HCT116 (cell line): ENCODE measurements around the gene LMLN. TPM values are rescaled to one million over a fixed set of nuclear protein-coding genes. Genes with fewer than 3 reads are reported as not detected.

ENCODE experiments used
- ATAC-seq: fragments of 200-7000 bp; cut with Tn5 transposase; 2 replicates; pipeline ENCODE4 v1.9.1; 2020; ENCODE audit warnings: mild to moderate bottlenecking, moderate library complexity
- BruUV-seq: library from RNA; stranded (reverse); fragments of 400-500 nt; replicated peaks from 2 replicates; lab custom pipeline; 2021; lab: Mats Ljungman, UMichigan
- CTCF ChIA-PET: fragments of 300-600 bp; sonication (Branson Sonifier 250); formaldehyde crosslinking; loops from one replicate; lab custom pipeline; 2021; ENCODE audit warnings: antibody characterized with exemption; lab: Charles Lee
- POLR2A ChIA-PET: fragments of 300-600, 350-600 bp; sonication (Branson Sonifier 250); formaldehyde crosslinking; loops from one replicate; lab custom pipeline; 2021; ENCODE audit warnings: antibody characterized with exemption; lab: Charles Lee
- RAD21 ChIA-PET, 2 experiments: fragments of 300-600 bp; sonication (Branson Sonifier 250); formaldehyde crosslinking; loops; one replicate each; lab custom pipeline; 2023; ENCODE audit warnings: low total read pairs in 2 of 2; ENCODE audit not compliant: uncharacterized antibody in 2 of 2, unreplicated experiment in 2 of 2, low non-redundant PET in 1 of 2; lab: Charles Lee
- DNase-seq: peaks from one replicate; pipeline ENCODE4 v3.0.0-alpha.2; 2010; ENCODE audit warnings: low read depth, low spot score
- H2AFZ ChIP-seq: fragments of 200-600 bp; shearing (Covaris generic), sonication (generic); 2 replicates; pipeline ENCODE4 v1.6.1; 2017; ENCODE audit warnings: low read depth, mixed run types, mixed read lengths, antibody characterized with exemption, low read length; ENCODE audit not compliant: poor library complexity, severe bottlenecking
- H3K27ac ChIP-seq: 2 replicates; pipeline ENCODE4 v1.5.1; 2012; ENCODE audit warnings: low read depth, low read length
- H3K27me3 ChIP-seq: fragments of 200-600 bp; sonication (generic); 2 replicates; pipeline ENCODE4 v1.6.1; 2016; ENCODE audit warnings: mixed run types, low read length, mixed read lengths; ENCODE audit not compliant: insufficient read depth
- H3K36me3 ChIP-seq, 2 experiments: fragments of 200-500 bp in 1 of 2; fragments of 200-600 bp in 1 of 2; sonication (Bioruptor generic) in 1 of 2; sonication (generic) in 1 of 2; 2 replicates each; pipeline versions ENCODE4 v1.5.1 to v1.6.1; 2014 to 2016; ENCODE audit warnings: low read length in 2 of 2, inconsistent platforms in 1 of 2, mixed read lengths in 1 of 2, mixed run types in 1 of 2; ENCODE audit not compliant: insufficient read depth in 2 of 2, control insufficient read depth in 1 of 2
- H3K4me1 ChIP-seq, 2 experiments: fragments of 200-600 bp in 1 of 2; sonication (generic) in 1 of 2; 2 replicates each; pipeline versions ENCODE4 v1.5.1 to v1.6.1; 2012 to 2017; ENCODE audit warnings: low read length in 2 of 2, inconsistent platforms in 1 of 2, mild to moderate bottlenecking in 1 of 2, mixed read lengths in 1 of 2, mixed run types in 1 of 2, moderate library complexity in 1 of 2; ENCODE audit not compliant: insufficient read depth in 2 of 2, control insufficient read depth in 1 of 2
- H3K4me2 ChIP-seq: fragments of 200-600 bp; sonication (generic); 2 replicates; pipeline ENCODE4 v1.6.1; 2017; ENCODE audit warnings: mixed run types, low read length, mixed read lengths
- H3K4me3 ChIP-seq, 2 experiments: fragments of 200-600 bp in 1 of 2; sonication (generic) in 1 of 2; replicated peaks in 1 of 2; 2 replicates each; pipeline ENCODE4 v1.5.1; 2011 to 2016; ENCODE audit warnings: low read length in 2 of 2, control low read depth in 1 of 2, low read depth in 1 of 2, mild to moderate bottlenecking in 1 of 2, mixed read lengths in 1 of 2, mixed run types in 1 of 2
- H3K79me2 ChIP-seq: fragments of 200-600 bp; sonication (generic); 2 replicates; pipeline ENCODE4 v1.6.1; 2017; ENCODE audit warnings: mild to moderate bottlenecking, mixed run types, low read length, moderate library complexity, mixed read lengths; ENCODE audit not compliant: insufficient read depth
- H3K9ac ChIP-seq: fragments of 200-600 bp; sonication (generic); 2 replicates; pipeline ENCODE4 v1.6.1; 2016; ENCODE audit warnings: low read length, mixed read lengths
- H3K9me2 ChIP-seq: fragments of 200-600 bp; sonication (generic), shearing (Covaris generic); 2 replicates; pipeline ENCODE4 v1.6.1; 2017; ENCODE audit warnings: mixed run types, mild to moderate bottlenecking, moderate library complexity; ENCODE audit not compliant: insufficient read depth
- H3K9me3 ChIP-seq, 2 experiments: fragments of 200-500 bp in 1 of 2; fragments of 200-600 bp in 1 of 2; sonication (Bioruptor generic) in 1 of 2; sonication (generic) in 1 of 2; 2 replicates each; pipeline ENCODE4 v1.6.1; 2014 to 2017; ENCODE audit warnings: low read length in 2 of 2, mixed read lengths in 2 of 2, inconsistent platforms in 1 of 2, low read depth in 1 of 2, mild to moderate bottlenecking in 1 of 2, mixed run types in 1 of 2, moderate library complexity in 1 of 2; ENCODE audit not compliant: control insufficient read depth in 1 of 2, insufficient read depth in 1 of 2
- H4K20me1 ChIP-seq: fragments of 200-600 bp; sonication (generic), shearing (Covaris generic); 2 replicates; pipeline ENCODE4 v1.6.1; 2017; ENCODE audit warnings: mixed run types, mild to moderate bottlenecking, moderate library complexity; ENCODE audit not compliant: insufficient read depth
- CTCF ChIP-seq, 3 experiments: fragments of 200-600 bp in 1 of 3; sonication (generic) in 1 of 3; IDR thresholded peaks in 2 of 3; conservative IDR thresholded peaks in 1 of 3; 2 replicates each; pipeline ENCODE4 v1.5.1; 2012 to 2017; ENCODE audit warnings: low read depth in 2 of 3, low read length in 2 of 3, antibody characterized with exemption in 1 of 3, borderline replicate concordance in 1 of 3, control low read depth in 1 of 3, mild to moderate bottlenecking in 1 of 3, mixed read lengths in 1 of 3, mixed run types in 1 of 3, moderate library complexity in 1 of 3; ENCODE audit not compliant: insufficient read depth in 1 of 3
- EZH2 ChIP-seq: fragments of 200-600 bp; sonication (generic); IDR thresholded peaks from 2 replicates; pipeline ENCODE4 v1.6.1; 2017; ENCODE audit warnings: antibody characterized with exemption, mixed run types
- ZBTB33 ChIP-seq: IDR thresholded peaks from 2 replicates; pipeline ENCODE4 v1.6.1; 2011; ENCODE audit warnings: mild to moderate bottlenecking, low read length, moderate library complexity; ENCODE audit not compliant: insufficient replicate concordance; ENCODE audit errors: extremely low read depth
- intact Hi-C: fragments of 100-400 bp; cut with micrococcal nuclease; formaldehyde crosslinking; loops from 2 replicates; pipeline ENCODE4 v1.10.0; 2022
- total RNA-seq: library from RNA; stranded (reverse); gene quantifications from one replicate; pipeline ENCODE4 v1.2.1, GENCODE V29; 2021; ENCODE audit not compliant: unreplicated experiment

The LMLN gene
- total RNA-seq, 1 experiment from 2014 or later = 7.2 TPM

GRCh38 chr3:197953881-197954280, 6.1 kb upstream of the LMLN start (continued):
- TF ChIP-seq CTCF (IDR thresholded peaks at IDR 0.05 in 2 of 3, conservative IDR thresholded peaks at IDR 0.05 in 1 of 3; ENCODE audit: borderline replicate concordance in 1 of 3, insufficient read depth in 1 of 3, low read depth in 2 of 3, low read length in 2 of 3) (no peak), EZH2 (no peak)
- TF ChIP-seq, all 23 proteins: peak for 0

GRCh38 chr3:197955892-197956477, 4.0 kb upstream of the LMLN start:
- H3K36me3 ChIP-seq = peaks cover 44 to 53% of the 10 kb centered on the region in 2 experiments; a peak in 3 of 4 replicates
- H3K27me3 ChIP-seq = no peaks in the 10 kb centered on the region
- no peak overlapping the region for H2AFZ ChIP-seq
- H3K79me2 ChIP-seq = peaks cover 47% of the 10 kb centered on the region
- H3K9me2 ChIP-seq = no peaks in the 10 kb centered on the region
- no peak overlapping the region for H3K4me3 ChIP-seq
- DNase-seq = no peak
- BruUV-seq = no TSS peak
- ChIA-PET CTCF (no interaction called here), RAD21 (no interaction called here), POLR2A (interaction anchor here (1.0 kb wide), 1 partner anchor 135 kb away, joined by 4 read pairs; no protein-coding TSS in a partner anchor)
- H3K4me2 ChIP-seq = no peak overlapping the region
- peaks cover 14 to 39% of the 10 kb centered on the region in 2 experiments for H3K4me1 ChIP-seq
- ATAC-seq = no peak
- intact Hi-C loops = no loop called here
- no peak overlapping the region for H3K9ac ChIP-seq
- peaks cover 32% of the 10 kb centered on the region; the same call in 1 of the 2 replicates for H4K20me1 ChIP-seq
- no peak overlapping the region; the same call in 1 of the 2 replicates for H3K27ac ChIP-seq
- no peaks in the 10 kb centered on the region for H3K9me3 ChIP-seq
- TF ChIP-seq ZBTB33 = no peak
